ENCODE measurements around the gene ZBTB44. TPM values are rescaled to one million over a fixed set of nuclear protein-coding genes. Genes with fewer than 3 reads are reported as not detected.

ZBTB44 gene
- total and polyA plus RNA-seq, 7 donors: 9.2 to 162 (median 73.0) TPM

- no peaks in the 10 kb centered on the region for H3K27me3 ChIP-seq
- no peaks in the 10 kb centered on the region for H3K36me3 ChIP-seq
- 79 to 86% methylated on average over 19 of the region's 19 CpGs for WGBS, 2 donors
- no peak for DNase-seq
- TF ChIP-seq POLR2AphosphoS5 (IDR thresholded peaks at IDR 0.05): no peak
- TF ChIP-seq POLR2A (IDR thresholded peaks at IDR 0.05): no peak
- no peak for TF ChIP-seq EP300 (IDR thresholded peaks at IDR 0.05)
- TF ChIP-seq CTCF (IDR thresholded peaks at IDR 0.05): no peak
- H3K9me3 ChIP-seq: no peaks in the 10 kb centered on the region
- H3K4me1 ChIP-seq: peaks cover 0 to 5% (median 0%) of the 10 kb centered on the region in 4 donors
- intact Hi-C loops (cut with DNase I): no loop called here
- H3K27ac ChIP-seq: no peak overlapping the region
- no peak overlapping the region for H3K4me3 ChIP-seq
These were observed 94.2 kb downstream of the ZBTB44 start for GRCh38 chr11:130220311-130221035.

GRCh38 chr11:130219148-130219547 is 95.6 kb downstream of the ZBTB44 start:
- TF ChIP-seq POLR2AphosphoS5 (IDR thresholded peaks at IDR 0.05): no peak
- no peak for TF ChIP-seq EP300 (IDR thresholded peaks at IDR 0.05)
- TF ChIP-seq CTCF (IDR thresholded peaks at IDR 0.05): no peak
- no peak for TF ChIP-seq POLR2A (IDR thresholded peaks at IDR 0.05)
- WGBS, 2 donors: 90 to 96% methylated on average over 8 of the region's 8 CpGs
- no peak for DNase-seq

GRCh38 chr11:130218501-130219070 is 96.1 kb downstream of the ZBTB44 start:
- Histone ChIP-seq H3K27ac (no peak overlapping the region), H3K4me1 (peaks cover 0 to under 1% (median 0%) of the 10 kb centered on the region in 4 donors), H3K27me3 (no peaks in the 10 kb centered on the region), H3K4me3 (no peak overlapping the region), H3K36me3 (no peaks in the 10 kb centered on the region), H3K9me3 (no peaks in the 10 kb centered on the region)
- TF ChIP-seq POLR2A (IDR thresholded peaks at IDR 0.05) (no peak), EP300 (IDR thresholded peaks at IDR 0.05) (no peak), POLR2AphosphoS5 (IDR thresholded peaks at IDR 0.05) (no peak), CTCF (IDR thresholded peaks at IDR 0.05) (no peak)
- intact Hi-C loops (cut with DNase I): loop anchor here (10.0 kb wide), 1 partner anchor 676 kb away; no protein-coding TSS in a partner anchor
- DNase-seq: no peak
- WGBS, 2 donors: 85 to 92% methylated on average over 14 of the region's 14 CpGs

More at GRCh38 chr11:130219148-130219547, 95.6 kb downstream of the ZBTB44 start:
- no peaks in the 10 kb centered on the region for H3K9me3 ChIP-seq
- intact Hi-C loops (cut with DNase I): loop anchor here (10.0 kb wide), 1 partner anchor 676 kb away; no protein-coding TSS in a partner anchor
- no peaks in the 10 kb centered on the region for H3K36me3 ChIP-seq
- no peak overlapping the region for H3K4me3 ChIP-seq
- peaks cover 0 to 5% (median 0%) of the 10 kb centered on the region in 4 donors for H3K4me1 ChIP-seq
- no peak overlapping the region for H3K27ac ChIP-seq
- H3K27me3 ChIP-seq: no peaks in the 10 kb centered on the region

DNA sequence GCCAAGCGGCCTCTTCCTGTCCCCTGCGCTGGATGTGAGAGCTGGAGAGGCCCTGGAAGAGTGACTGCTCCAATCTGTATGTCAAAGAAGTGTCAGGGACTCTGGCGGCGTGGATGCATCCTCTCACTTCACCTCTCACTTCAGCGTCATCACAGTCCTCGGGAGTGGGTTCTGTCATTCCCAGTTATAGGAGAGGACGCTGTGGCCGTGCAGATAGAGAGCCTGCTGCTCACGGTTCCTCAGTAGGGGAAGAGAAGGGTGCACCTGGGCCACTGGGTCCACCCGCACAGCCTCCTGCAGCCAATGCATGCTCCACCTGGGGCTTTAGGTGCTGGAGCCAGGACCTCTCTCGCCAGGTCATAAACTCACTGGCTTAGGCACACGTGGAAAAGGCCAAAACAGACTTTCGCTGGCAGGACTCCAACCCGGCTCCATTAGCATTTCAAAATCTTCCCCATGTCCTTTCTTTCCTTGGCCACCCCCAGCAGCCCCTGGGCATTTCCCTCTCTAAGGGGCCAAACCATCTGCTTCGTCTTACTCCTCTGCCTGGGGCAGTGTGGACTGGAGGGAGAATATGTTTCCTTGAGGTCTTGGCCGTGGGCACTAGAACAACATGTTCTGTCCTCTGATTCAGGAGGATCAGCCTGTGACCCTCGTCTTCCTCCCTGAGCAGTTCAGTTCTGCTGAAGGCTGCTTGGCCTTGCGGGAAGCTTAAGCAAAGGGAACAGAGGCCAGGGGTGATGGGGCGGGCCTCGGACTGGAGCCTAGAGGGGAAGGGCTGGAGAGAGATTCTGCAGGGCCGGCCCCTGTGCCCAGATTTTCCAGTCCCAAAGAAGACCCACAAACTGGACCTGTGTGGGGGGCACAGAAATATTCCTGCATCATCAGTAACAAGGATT is 97.3 kb downstream of the ZBTB44 start:
- no peak for TF ChIP-seq POLR2A (IDR thresholded peaks at IDR 0.05)
- intact Hi-C loops (cut with DNase I): loop anchor here (10.0 kb wide), 1 partner anchor 677 kb away; no protein-coding TSS in a partner anchor
- no peaks in the 10 kb centered on the region for H3K36me3 ChIP-seq
- no peak overlapping the region for H3K4me3 ChIP-seq
- no peak overlapping the region for H3K27ac ChIP-seq
- 66 to 83% methylated on average over 21 of the region's 21 CpGs for WGBS, 2 donors
- no peak for DNase-seq
- no peaks in the 10 kb centered on the region for H3K27me3 ChIP-seq
- H3K4me1 ChIP-seq: peaks cover 0 to 8% (median 0%) of the 10 kb centered on the region in 4 donors
- no peaks in the 10 kb centered on the region for H3K9me3 ChIP-seq

Measured in sigmoid colon (tissue), 7 donors.